H1 (cell line): ENCODE results near the gene AP1S3. TPM values are rescaled to one million over a fixed set of nuclear protein-coding genes. Genes with fewer than 3 reads are reported as not detected.

Source experiments
- ATF2 ChIP-seq: IDR thresholded peaks from 2 replicates; pipeline ENCODE4 v1.6.1; 2012; ENCODE audit warnings: low read length, inconsistent platforms
- BCL11A ChIP-seq, 2 experiments: IDR thresholded peaks; one replicate each; pipeline ENCODE4 v1.6.1; 2011; ENCODE audit warnings: low read depth in 2 of 2, low read length in 2 of 2, mild to moderate bottlenecking in 2 of 2
- HDAC6 ChIP-seq: IDR thresholded peaks from one replicate; pipeline ENCODE4 v1.7.1; 2012; ENCODE audit warnings: low read depth, mild to moderate bottlenecking, inconsistent platforms, low read length, moderate library complexity
- POLR2AphosphoS5 ChIP-seq: IDR thresholded peaks from 2 replicates; pipeline ENCODE4 v1.6.1; 2011; ENCODE audit warnings: low read depth, low read length
- SIN3A ChIP-seq, 2 experiments: IDR thresholded peaks in 1 of 2; conservative IDR thresholded peaks in 1 of 2; 2 replicates each; pipeline ENCODE4 v1.6.1; 2011 to 2012; ENCODE audit warnings: low read length in 2 of 2, improper control_type of control experiment in 1 of 2, low read depth in 1 of 2, mild to moderate bottlenecking in 1 of 2
- TEAD4 ChIP-seq: IDR thresholded peaks from 2 replicates; pipeline ENCODE4 v1.6.1; 2012; ENCODE audit warnings: low read depth, low read length, inconsistent platforms, mixed read lengths
- polyA plus RNA-seq, 7 experiments: library from polyadenylated mRNA; depleted of rRNA in 3 of 7; stranded (reverse) in 5 of 7; unstranded in 2 of 7; fragments of >200 nt in 5 of 7; fragments of 200-250 nt in 2 of 7; gene quantifications; 1 replicate in 5 of 7; 2 replicates in 1 of 7; 4 replicates in 1 of 7; pipeline versions ENCODE4 v1.2.1 to v1.2.3, GENCODE V29; 2011 to 2013; ENCODE audit warnings: missing spikeins in 2 of 7, mixed read lengths in 2 of 7
- total RNA-seq: library from RNA; stranded (reverse); fragmentation: NEBNext Ultra II Directional; extraction: Animal tissue kit (Norgen Biotek cat#: 25700); gene quantifications from 2 replicates; pipeline ENCODE4 v1.2.1, GENCODE V29; 2021
- TF ChIP-seq, protein P1 (sequence below): IDR thresholded peaks from 2 replicates; pipeline ENCODE4 v1.6.1; 2011; ENCODE audit warnings: low read length, improper control_type of control experiment

Gene AP1S3
- total and polyA plus RNA-seq, 2 of the 8 experiments (the other 6 are each of a cell fraction or from before 2014, with no cell fraction given) = 3.9 to 20.2 TPM

DNA sequence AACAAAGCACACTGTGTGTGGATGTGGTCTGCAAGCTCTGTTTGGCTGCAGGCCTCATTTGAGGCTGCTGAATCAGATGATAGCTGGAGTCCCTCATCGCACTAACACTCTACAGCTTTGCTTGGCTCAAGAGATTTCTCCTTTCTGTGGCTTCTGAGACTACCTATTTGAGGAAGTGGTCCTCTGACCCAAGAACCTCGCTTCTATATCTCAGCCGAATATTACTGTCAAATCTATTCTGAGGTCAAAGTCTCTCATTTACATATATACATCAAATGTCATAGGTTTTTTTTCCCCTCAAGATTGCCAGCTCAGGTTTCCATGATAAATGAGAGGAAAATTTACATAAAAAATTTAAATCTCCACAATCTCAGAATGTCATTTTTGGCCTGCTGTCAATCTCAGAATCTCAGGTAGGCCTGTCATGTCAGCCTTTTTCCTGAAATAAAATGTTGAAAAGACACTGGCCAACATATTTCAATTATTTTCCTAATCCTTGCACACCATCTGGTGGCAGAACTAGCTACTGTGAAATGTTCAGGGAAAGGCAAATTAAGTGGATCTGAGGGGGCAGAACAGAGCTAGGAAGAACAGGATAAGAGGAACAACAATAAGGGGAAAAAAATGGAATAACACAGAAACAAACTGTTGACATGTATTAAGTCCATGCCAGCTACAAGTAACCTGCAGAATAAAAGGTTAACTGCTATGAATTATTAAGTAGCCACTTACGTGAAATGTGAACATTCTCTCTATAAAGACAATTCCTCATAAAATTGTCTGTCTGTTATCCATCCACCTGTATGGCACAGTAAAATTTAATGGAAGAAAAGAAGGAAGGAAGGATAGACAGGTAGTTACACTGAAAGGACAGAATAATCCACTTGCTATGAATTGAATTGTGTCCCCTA lies 39.3 kb downstream of the AP1S3 start (continued):
- TF ChIP-seq HDAC6 (no peak), BCL11A (IDR thresholded peaks at IDR 0.05; ENCODE audit: low read depth in 2 of 2, low read length in 2 of 2) (no peak), SIN3A (conservative IDR thresholded peaks at IDR 0.05 in 1 of 2, IDR thresholded peaks at IDR 0.05 in 1 of 2; ENCODE audit: low read depth in 1 of 2, low read length in 2 of 2) (no peak), ATF2 (no peak), POLR2AphosphoS5 (no peak), TEAD4 (no peak)
- TF ChIP-seq, protein P1, sequence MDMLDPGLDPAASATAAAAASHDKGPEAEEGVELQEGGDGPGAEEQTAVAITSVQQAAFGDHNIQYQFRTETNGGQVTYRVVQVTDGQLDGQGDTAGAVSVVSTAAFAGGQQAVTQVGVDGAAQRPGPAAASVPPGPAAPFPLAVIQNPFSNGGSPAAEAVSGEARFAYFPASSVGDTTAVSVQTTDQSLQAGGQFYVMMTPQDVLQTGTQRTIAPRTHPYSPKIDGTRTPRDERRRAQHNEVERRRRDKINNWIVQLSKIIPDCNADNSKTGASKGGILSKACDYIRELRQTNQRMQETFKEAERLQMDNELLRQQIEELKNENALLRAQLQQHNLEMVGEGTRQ = no peak
- TF ChIP-seq, all 59 proteins: peak for 2
